NB4 (cell line): ENCODE data around the gene CRIM1.

Experiments
- POLR2A ChIP-seq: IDR thresholded peaks from 2 replicates; pipeline ENCODE4 v1.6.1; 2011; ENCODE audit warnings: mild to moderate bottlenecking; ENCODE audit not compliant: insufficient read length; ENCODE audit errors: extremely low read depth
- TF ChIP-seq, protein P1 (sequence below): IDR thresholded peaks from one replicate; pipeline ENCODE4 v1.5.1; 2012; ENCODE audit warnings: low read depth, low read length

DNA sequence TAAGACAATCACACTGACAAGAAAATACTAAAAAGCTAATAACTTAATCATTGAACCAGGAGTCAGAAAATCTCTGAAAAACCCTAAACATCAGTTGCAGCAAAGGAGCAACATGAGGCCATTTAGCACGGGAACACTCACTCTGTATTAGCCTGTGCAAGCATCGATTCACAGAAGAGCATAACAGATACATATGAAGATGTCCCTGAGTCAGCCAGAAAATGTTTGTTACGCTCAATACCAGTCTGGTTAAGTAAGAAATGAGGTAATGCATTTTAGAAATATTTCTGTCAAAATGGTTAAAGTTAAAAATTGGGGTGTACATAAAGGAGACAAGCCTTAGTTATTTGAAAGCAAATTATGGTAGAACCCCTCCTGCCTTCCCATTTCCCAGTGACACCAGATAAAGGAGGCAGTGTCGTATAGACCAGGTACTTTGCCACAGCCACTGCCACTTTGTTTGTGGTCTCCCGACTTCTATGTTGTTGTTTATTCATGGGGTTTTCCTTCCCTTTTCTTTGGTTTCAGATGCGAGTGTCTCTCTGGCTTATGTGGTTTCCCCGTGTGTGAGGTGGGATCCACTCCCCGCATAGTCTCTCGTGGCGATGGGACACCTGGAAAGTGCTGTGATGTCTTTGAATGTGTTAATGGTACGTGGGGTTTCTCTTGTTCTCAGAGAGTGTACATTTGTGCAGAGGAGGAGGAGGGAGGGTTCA is 108.6 kb downstream of the CRIM1 start:
- TF ChIP-seq, protein P1, sequence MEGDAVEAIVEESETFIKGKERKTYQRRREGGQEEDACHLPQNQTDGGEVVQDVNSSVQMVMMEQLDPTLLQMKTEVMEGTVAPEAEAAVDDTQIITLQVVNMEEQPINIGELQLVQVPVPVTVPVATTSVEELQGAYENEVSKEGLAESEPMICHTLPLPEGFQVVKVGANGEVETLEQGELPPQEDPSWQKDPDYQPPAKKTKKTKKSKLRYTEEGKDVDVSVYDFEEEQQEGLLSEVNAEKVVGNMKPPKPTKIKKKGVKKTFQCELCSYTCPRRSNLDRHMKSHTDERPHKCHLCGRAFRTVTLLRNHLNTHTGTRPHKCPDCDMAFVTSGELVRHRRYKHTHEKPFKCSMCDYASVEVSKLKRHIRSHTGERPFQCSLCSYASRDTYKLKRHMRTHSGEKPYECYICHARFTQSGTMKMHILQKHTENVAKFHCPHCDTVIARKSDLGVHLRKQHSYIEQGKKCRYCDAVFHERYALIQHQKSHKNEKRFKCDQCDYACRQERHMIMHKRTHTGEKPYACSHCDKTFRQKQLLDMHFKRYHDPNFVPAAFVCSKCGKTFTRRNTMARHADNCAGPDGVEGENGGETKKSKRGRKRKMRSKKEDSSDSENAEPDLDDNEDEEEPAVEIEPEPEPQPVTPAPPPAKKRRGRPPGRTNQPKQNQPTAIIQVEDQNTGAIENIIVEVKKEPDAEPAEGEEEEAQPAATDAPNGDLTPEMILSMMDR: no peak
- no peak for TF ChIP-seq POLR2A
